Testis (tissue), 2 donors: ENCODE data around the gene ADAMTS10.

Source experiments
- CTCF ChIP-seq, 3 experiments: fragments of 450-650 bp in 2 of 3; fragments of 200-600 bp in 1 of 3; sonication (generic) in 1 of 3; IDR thresholded peaks; one replicate each; pipeline ENCODE4 v1.5.1; 2016 to 2019; ENCODE audit warnings: antibody characterized with exemption in 3 of 3, mild to moderate bottlenecking in 2 of 3, moderate library complexity in 1 of 3
- POLR2A ChIP-seq: fragments of 450-650 bp; IDR thresholded peaks from one replicate; pipeline ENCODE4 v1.6.1; 2017; ENCODE audit warnings: antibody characterized with exemption, mild to moderate bottlenecking, moderate library complexity

- TF ChIP-seq POLR2A, result no peak
- no peak for TF ChIP-seq CTCF (IDR thresholded peaks at IDR 0.05)
These were observed 8.2 kb upstream of the ADAMTS10 start for GRCh38 chr19:8618751-8619150.
